GM18499 (cell line): ENCODE measurements around the gene NIN.

Experiments
- ATAC-seq: cut with Tn5 transposase; IDR thresholded peaks from one replicate; pipeline ENCODE4 v1.9.1; 2021; ENCODE audit warnings: moderate number of reproducible peaks; ENCODE audit not compliant: insufficient read depth, unreplicated experiment

The NIN gene

GRCh38 chr14:50768680-50769079, 62.3 kb downstream of the NIN start:
- ATAC-seq, result no peak

- ATAC-seq, result no peak
Observed at GRCh38 chr14:50766338-50766886, 64.5 kb downstream of the NIN start.

GRCh38 chr14:50763382-50764007, 67.5 kb downstream of the NIN start:
- ATAC-seq, result no peak

GRCh38 chr14:50762931-50763300, 68.0 kb downstream of the NIN start:
- no peak for ATAC-seq

GRCh38 chr14:50762001-50762930, 68.7 kb downstream of the NIN start:
- ATAC-seq, result peak; percentile 71

- ATAC-seq, result no peak
Observed at GRCh38 chr14:50759800-50760543, 71.0 kb downstream of the NIN start.

- ATAC-seq, result no peak
Observed at GRCh38 chr14:50758945-50759344, 72.0 kb downstream of the NIN start.

GRCh38 chr14:50758305-50758704, 72.7 kb downstream of the NIN start:
- no peak for ATAC-seq

GRCh38 chr14:50757702-50758101, 73.3 kb downstream of the NIN start:
- ATAC-seq, result no peak

GRCh38 chr14:50756300-50756699, 74.7 kb downstream of the NIN start:
- no peak for ATAC-seq

- ATAC-seq, result no peak
Observed at GRCh38 chr14:50750323-50750722, 80.6 kb downstream of the NIN start.

GRCh38 chr14:50745401-50746058, 85.4 kb downstream of the NIN start:
- no peak for ATAC-seq

GRCh38 chr14:50744231-50744630, 86.7 kb downstream of the NIN start:
- ATAC-seq, result no peak

- ATAC-seq, result no peak
Observed at GRCh38 chr14:50741567-50741966, 89.4 kb downstream of the NIN start.

GRCh38 chr14:50740856-50741255, 90.1 kb downstream of the NIN start:
- ATAC-seq, result no peak

GRCh38 chr14:50739186-50739585, 91.8 kb downstream of the NIN start:
- ATAC-seq, result no peak

- peak; percentile 91 for ATAC-seq
Observed at GRCh38 chr14:50736932-50737419, 94.0 kb downstream of the NIN start.

- ATAC-seq, result no peak
Observed at GRCh38 chr14:50734950-50735695, 95.8 kb downstream of the NIN start.

GRCh38 chr14:50733494-50733893, 97.5 kb downstream of the NIN start:
- no peak for ATAC-seq
